Nephron (organoid): ENCODE results near the gene MAP3K20.
"Not testable (repeated sequence)": the region's sequence is repeated elsewhere in the genome, so short reads cannot be mapped to it uniquely, and the experiment has no call there.

ENCODE experiments used
- H3K27ac Mint-ChIP-seq, 3 experiments: 2 replicates each; pipeline ENCODE4 v1.8.0; 2020; ENCODE audit warnings: mixed read lengths in 3 of 3, mild to moderate bottlenecking in 2 of 3, moderate library complexity in 1 of 3
- H3K27me3 Mint-ChIP-seq: 2 replicates; pipeline ENCODE4 v1.8.0; 2021; ENCODE audit warnings: low read depth, mild to moderate bottlenecking, moderate library complexity, mixed read lengths
- H3K36me3 Mint-ChIP-seq: 2 replicates; pipeline ENCODE4 v1.8.0; 2020; ENCODE audit warnings: low read depth, mixed read lengths
- H3K4me1 Mint-ChIP-seq: 2 replicates; pipeline ENCODE4 v1.8.0; 2020; ENCODE audit warnings: mixed read lengths
- H3K4me3 Mint-ChIP-seq, 3 experiments: 2 replicates each; pipeline ENCODE4 v1.8.0; 2020; ENCODE audit warnings: mild to moderate bottlenecking in 3 of 3, mixed read lengths in 3 of 3, moderate library complexity in 2 of 3
- H3K9me3 Mint-ChIP-seq: 2 replicates; pipeline ENCODE4 v1.8.0; 2020; ENCODE audit warnings: mixed read lengths
- TF ChIP-seq, protein P1 (sequence below), 3 experiments: fragments of 200-600 bp; sonication (generic); IDR thresholded peaks; one replicate each; pipeline ENCODE4 v1.5.0; 2021; ENCODE audit warnings: antibody characterized with exemption in 3 of 3; ENCODE audit not compliant: unreplicated experiment in 3 of 3

The MAP3K20 gene

DNA sequence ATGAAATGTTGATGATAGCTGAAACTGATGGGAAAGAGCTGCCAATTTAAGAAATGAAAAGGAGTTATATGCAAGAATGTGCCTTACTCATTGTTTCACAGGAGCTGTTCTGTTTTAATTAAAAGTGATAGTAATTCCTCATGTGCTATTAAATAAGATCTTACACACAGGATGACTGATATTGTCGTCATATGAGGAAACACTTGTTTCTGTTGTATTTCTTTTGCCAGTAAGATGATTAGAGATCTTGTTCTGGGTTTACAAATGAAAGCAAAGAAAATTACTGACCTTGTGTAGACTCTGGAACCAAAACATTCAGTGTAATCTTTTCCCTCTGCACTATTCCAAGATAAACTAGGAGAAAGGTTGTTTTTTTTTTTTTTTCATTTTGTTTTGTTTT lies 123.6 kb downstream of the MAP3K20 start:
- Mint-ChIP-seq H3K27me3 (no peaks in the 10 kb centered on the region), H3K4me3 (no peak overlapping the region), H3K27ac (no peak overlapping the region), H3K4me1 (peaks cover 19% of the 10 kb centered on the region), H3K9me3 (no peaks in the 10 kb centered on the region), H3K36me3 (peaks cover 13% of the 10 kb centered on the region)
- TF ChIP-seq, protein P1, sequence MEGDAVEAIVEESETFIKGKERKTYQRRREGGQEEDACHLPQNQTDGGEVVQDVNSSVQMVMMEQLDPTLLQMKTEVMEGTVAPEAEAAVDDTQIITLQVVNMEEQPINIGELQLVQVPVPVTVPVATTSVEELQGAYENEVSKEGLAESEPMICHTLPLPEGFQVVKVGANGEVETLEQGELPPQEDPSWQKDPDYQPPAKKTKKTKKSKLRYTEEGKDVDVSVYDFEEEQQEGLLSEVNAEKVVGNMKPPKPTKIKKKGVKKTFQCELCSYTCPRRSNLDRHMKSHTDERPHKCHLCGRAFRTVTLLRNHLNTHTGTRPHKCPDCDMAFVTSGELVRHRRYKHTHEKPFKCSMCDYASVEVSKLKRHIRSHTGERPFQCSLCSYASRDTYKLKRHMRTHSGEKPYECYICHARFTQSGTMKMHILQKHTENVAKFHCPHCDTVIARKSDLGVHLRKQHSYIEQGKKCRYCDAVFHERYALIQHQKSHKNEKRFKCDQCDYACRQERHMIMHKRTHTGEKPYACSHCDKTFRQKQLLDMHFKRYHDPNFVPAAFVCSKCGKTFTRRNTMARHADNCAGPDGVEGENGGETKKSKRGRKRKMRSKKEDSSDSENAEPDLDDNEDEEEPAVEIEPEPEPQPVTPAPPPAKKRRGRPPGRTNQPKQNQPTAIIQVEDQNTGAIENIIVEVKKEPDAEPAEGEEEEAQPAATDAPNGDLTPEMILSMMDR (IDR thresholded peaks at IDR 0.05; ENCODE audit: unreplicated experiment in 3 of 3) = no peak

DNA sequence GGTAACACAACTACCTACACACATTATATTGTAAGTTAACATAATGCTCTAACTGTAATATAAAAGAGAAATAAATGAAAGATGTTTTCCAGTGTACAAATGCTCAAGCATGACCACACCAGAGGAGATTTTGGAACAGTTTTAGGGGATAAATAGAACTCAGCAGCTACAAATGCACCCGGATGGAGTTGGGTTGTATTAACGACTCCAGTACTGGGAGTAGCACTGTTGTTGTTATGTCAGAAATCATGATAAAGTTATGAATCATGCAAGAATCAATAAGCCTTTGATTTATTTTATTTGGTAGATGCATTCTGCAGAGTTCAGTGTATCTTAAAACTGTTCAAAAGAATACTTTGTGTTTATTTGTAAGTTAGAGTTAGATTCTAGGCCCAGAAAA lies 126.9 kb downstream of the MAP3K20 start:
- no peaks in the 10 kb centered on the region for H3K9me3 Mint-ChIP-seq
- H3K4me1 Mint-ChIP-seq = no peaks in the 10 kb centered on the region
- TF ChIP-seq, protein P1 (IDR thresholded peaks at IDR 0.05; ENCODE audit: unreplicated experiment in 3 of 3) = no peak
- H3K36me3 Mint-ChIP-seq = peaks cover 13% of the 10 kb centered on the region
- H3K27ac Mint-ChIP-seq = no peak overlapping the region
- no peaks in the 10 kb centered on the region for H3K27me3 Mint-ChIP-seq
- H3K4me3 Mint-ChIP-seq = no peak overlapping the region

DNA sequence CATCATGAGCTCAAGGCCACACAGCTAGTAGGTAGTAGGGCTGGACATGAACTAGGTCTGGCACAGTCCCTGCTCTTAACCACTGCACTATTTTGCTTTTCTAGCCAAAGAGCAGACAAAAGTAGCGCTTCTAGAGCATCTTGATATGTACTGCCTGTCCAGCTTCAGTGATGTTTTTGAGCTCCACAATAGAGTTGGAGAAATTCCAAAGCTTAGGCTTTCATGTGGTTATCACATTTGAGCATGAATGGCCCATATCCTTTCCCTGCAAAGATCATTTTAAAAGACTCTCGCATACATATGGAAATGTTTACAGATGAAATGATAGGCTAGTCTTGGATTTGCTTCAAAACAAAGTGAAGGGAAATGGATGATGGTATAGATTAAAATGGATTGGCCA lies 128.7 kb downstream of the MAP3K20 start:
- no peaks in the 10 kb centered on the region for H3K9me3 Mint-ChIP-seq
- TF ChIP-seq, protein P1 (IDR thresholded peaks at IDR 0.05; ENCODE audit: unreplicated experiment in 3 of 3) = no peak
- no peak overlapping the region for H3K4me3 Mint-ChIP-seq
- peaks cover 6% of the 10 kb centered on the region for H3K36me3 Mint-ChIP-seq
- no peaks in the 10 kb centered on the region for H3K27me3 Mint-ChIP-seq
- no peak overlapping the region for H3K27ac Mint-ChIP-seq
- no peaks in the 10 kb centered on the region for H3K4me1 Mint-ChIP-seq

DNA sequence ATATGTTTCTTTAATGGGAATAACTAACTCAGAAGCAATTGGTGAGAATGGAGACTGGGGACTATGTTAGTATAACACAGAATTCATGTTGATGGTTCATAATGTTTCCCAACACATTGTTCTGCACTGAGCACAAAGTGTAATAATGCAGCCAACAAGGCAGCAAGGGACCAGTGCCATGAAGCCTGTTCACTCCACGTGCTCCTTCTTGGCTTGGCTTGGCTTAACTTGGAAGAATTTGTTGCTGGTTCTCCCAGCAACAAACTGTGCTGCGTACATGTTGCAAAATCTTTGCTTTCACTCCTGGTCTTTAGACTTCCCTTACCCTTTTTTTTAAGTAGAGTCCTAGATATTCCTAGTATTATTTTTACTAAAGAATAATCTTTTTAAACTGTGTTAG lies 129.7 kb downstream of the MAP3K20 start:
- Mint-ChIP-seq H3K9me3 (no peaks in the 10 kb centered on the region), H3K4me3 (no peak overlapping the region), H3K4me1 (peaks cover 2% of the 10 kb centered on the region), H3K36me3 (no peaks in the 10 kb centered on the region), H3K27ac (no peak overlapping the region), H3K27me3 (no peaks in the 10 kb centered on the region)
- TF ChIP-seq, protein P1 (IDR thresholded peaks at IDR 0.05; ENCODE audit: unreplicated experiment in 3 of 3) = no peak

DNA sequence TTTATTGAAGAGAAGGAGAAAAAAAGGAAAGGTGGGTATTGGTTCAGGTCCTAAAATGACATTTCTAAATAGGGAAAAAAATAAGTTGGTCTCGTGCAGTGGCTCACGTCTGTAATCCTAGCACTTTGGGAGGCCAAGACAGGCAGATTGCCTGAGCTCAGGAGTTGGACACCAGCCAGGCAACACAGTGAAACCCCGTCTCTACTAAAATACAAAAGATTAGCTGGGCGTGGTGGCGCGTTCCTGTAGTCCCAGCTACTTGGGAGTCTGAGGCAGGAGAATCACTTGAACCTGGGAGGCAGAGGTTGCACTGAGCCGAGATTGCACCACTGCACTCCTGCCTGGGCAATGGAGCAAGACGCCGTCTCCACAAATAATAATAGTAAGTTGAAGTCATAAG lies 131.5 kb downstream of the MAP3K20 start:
- H3K27ac Mint-ChIP-seq, H3K27me3 Mint-ChIP-seq, H3K4me3 Mint-ChIP-seq, H3K36me3 Mint-ChIP-seq, H3K9me3 Mint-ChIP-seq: not testable (repeated sequence)
- peaks cover 13% of the 10 kb centered on the region for H3K4me1 Mint-ChIP-seq

DNA sequence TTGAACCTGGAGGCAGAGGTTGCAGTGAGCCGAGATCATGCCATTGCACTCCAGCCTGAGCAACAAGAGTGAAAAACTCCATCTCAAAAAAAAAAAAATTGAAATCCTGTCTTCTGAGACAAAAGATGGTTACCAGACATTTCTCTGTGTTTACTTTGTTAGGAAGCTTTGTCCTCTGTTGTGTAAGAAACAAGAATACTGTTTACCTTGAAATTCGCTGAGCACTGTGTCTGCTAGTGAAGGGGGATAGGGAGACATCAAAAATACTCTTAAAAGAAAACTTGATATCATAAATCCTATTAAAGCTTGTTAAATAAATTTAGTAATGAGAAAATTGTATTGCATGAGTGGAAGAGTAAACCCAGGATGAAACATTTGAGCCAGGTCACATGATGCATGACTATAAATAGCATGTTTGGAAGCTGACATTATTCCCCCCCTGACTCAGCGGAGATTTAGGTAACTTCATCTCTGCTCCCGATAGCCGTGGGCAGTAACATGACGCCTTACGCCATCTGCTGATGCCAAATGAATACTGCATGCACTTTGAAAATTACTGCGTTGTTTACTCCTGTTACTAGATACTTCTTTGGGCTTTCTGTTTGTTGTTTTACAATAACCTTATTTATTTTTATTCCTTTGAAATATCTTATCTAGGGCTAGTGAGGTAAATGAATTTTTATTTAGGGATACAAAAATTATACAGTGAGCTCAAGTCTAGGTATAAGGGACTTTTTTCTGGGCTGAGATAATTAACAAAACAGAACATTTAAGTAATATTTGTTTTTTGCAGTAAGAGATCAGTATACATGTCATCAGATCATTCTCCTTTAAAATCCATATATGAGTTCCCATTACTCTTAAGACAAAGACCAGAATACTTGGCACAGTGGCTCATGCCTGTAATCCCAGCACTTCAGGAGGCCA lies 134.9 kb downstream of the MAP3K20 start:
- Mint-ChIP-seq H3K27ac (peak overlapping the region in 2 of 3 experiments; percentile 10 to 14), H3K4me1 (peaks cover 26% of the 10 kb centered on the region), H3K36me3 (no peaks in the 10 kb centered on the region), H3K9me3 (no peaks in the 10 kb centered on the region), H3K4me3 (no peak overlapping the region), H3K27me3 (no peaks in the 10 kb centered on the region)
- TF ChIP-seq, protein P1 (IDR thresholded peaks at IDR 0.05; ENCODE audit: unreplicated experiment in 3 of 3) = peak; percentile 85 to 91 (median 85)
